ENCODE data around the gene ZBP1. TPM values are rescaled to one million over a fixed set of nuclear protein-coding genes. Genes with fewer than 3 reads are reported as not detected.

Gene ZBP1
- total RNA-seq, 1 donor from 2014 or later, result not detected

GRCh38 chr20:57571782-57572416 lies 48.3 kb downstream of the ZBP1 start:
- TF ChIP-seq CTCF (conservative IDR thresholded peaks at IDR 0.05; ENCODE audit: low read depth, low read length), result no peak
- H3K4me3 ChIP-seq (ENCODE audit: low read depth, low read length), result no peak overlapping the region
- no peak for DNase-seq (ENCODE audit: low read depth)

GRCh38 chr20:57570920-57571319 lies 49.3 kb downstream of the ZBP1 start:
- no peak for DNase-seq (ENCODE audit: low read depth)

GRCh38 chr20:57570145-57570850 lies 49.9 kb downstream of the ZBP1 start:
- H3K4me3 ChIP-seq (ENCODE audit: low read depth, low read length), result no peak overlapping the region
- no peak for DNase-seq (ENCODE audit: low read depth)
- no peak for TF ChIP-seq CTCF (conservative IDR thresholded peaks at IDR 0.05; ENCODE audit: low read depth, low read length)

More at GRCh38 chr20:57570920-57571319, 49.3 kb downstream of the ZBP1 start:
- no peak for TF ChIP-seq CTCF (conservative IDR thresholded peaks at IDR 0.05; ENCODE audit: low read depth, low read length)
- no peak overlapping the region for H3K4me3 ChIP-seq (ENCODE audit: low read depth, low read length)

- no peak for TF ChIP-seq CTCF (conservative IDR thresholded peaks at IDR 0.05; ENCODE audit: low read depth, low read length)
- DNase-seq (ENCODE audit: low read depth), result no peak
- H3K4me3 ChIP-seq (ENCODE audit: low read depth, low read length), result no peak overlapping the region
These were observed 51.3 kb downstream of the ZBP1 start for GRCh38 chr20:57568960-57569359.

- no peak for TF ChIP-seq CTCF (conservative IDR thresholded peaks at IDR 0.05; ENCODE audit: low read depth, low read length)
- DNase-seq (ENCODE audit: low read depth), result no peak
- H3K4me3 ChIP-seq (ENCODE audit: low read depth, low read length), result no peak overlapping the region
These were observed 51.9 kb downstream of the ZBP1 start for GRCh38 chr20:57568088-57568896.

GRCh38 chr20:57567471-57568079 lies 52.7 kb downstream of the ZBP1 start:
- TF ChIP-seq CTCF (conservative IDR thresholded peaks at IDR 0.05; ENCODE audit: low read depth, low read length), result no peak
- DNase-seq (ENCODE audit: low read depth), result no peak
- no peak overlapping the region for H3K4me3 ChIP-seq (ENCODE audit: low read depth, low read length)

Measured in epithelial cell of proximal tubule (primary cell).